ENCODE data around the gene ADAMTSL3. TPM values are rescaled to one million over a fixed set of nuclear protein-coding genes. Genes with fewer than 3 reads are reported as not detected.

The ADAMTSL3 gene
- total RNA-seq, 1 donor from 2014 or later: 0.41 TPM

GRCh38 chr15:83835479-83835878 is 181.6 kb downstream of the ADAMTSL3 start:
- no peak overlapping the region for H3K27ac ChIP-seq

GRCh38 chr15:83837945-83838571 is 184.1 kb downstream of the ADAMTSL3 start:
- Mint-ChIP-seq H3K36me3 (no peaks in the 10 kb centered on the region), H3K4me3 (no peak overlapping the region), H3K9me3 (no peaks in the 10 kb centered on the region), H3K4me1 (no peaks in the 10 kb centered on the region), H3K27ac (no peak overlapping the region), H3K27me3 (ENCODE audit: insufficient read depth, low read depth) (peaks cover 3% of the 10 kb centered on the region)
- Histone ChIP-seq H3K4me2 (no peak overlapping the region), H3F3A (ENCODE audit: low read depth) (no peaks in the 10 kb centered on the region), H3K79me2 (ENCODE audit: low read depth) (no peaks in the 10 kb centered on the region), H3K4me3 (no peak overlapping the region), H3K27ac (no peak overlapping the region), H3K4me1 (no peaks in the 10 kb centered on the region), H4K20me1 (ENCODE audit: low read depth) (no peaks in the 10 kb centered on the region), H3K36me3 (no peaks in the 10 kb centered on the region), H3K27me3 (no peaks in the 10 kb centered on the region), H3K9ac (no peak overlapping the region), H3K9me3 (ENCODE audit: low read depth) (no peaks in the 10 kb centered on the region), H2AFZ (replicated peaks) (no peak overlapping the region)
- TF ChIP-seq CTCF (IDR thresholded peaks at IDR 0.05): peak; percentile 73
- TF ChIP-seq EZH2phosphoT487 (IDR thresholded peaks at IDR 0.05): no peak
- peak; percentile 66 for DNase-seq (ENCODE audit: low spot score)

More at GRCh38 chr15:83835479-83835878, 181.6 kb downstream of the ADAMTSL3 start:
- Histone ChIP-seq H3K4me1 (no peaks in the 10 kb centered on the region), H3K9ac (no peak overlapping the region), H3F3A (ENCODE audit: low read depth) (no peaks in the 10 kb centered on the region), H2AFZ (replicated peaks) (no peak overlapping the region), H3K79me2 (ENCODE audit: low read depth) (no peaks in the 10 kb centered on the region), H3K27me3 (no peaks in the 10 kb centered on the region), H3K9me3 (ENCODE audit: low read depth) (no peaks in the 10 kb centered on the region), H3K4me3 (no peak overlapping the region), H4K20me1 (ENCODE audit: low read depth) (no peaks in the 10 kb centered on the region), H3K36me3 (no peaks in the 10 kb centered on the region), H3K4me2 (no peak overlapping the region)
- H3K36me3 Mint-ChIP-seq: no peaks in the 10 kb centered on the region
- H3K4me3 Mint-ChIP-seq: no peak overlapping the region
- H3K4me1 Mint-ChIP-seq: no peaks in the 10 kb centered on the region
- H3K27ac Mint-ChIP-seq: no peak overlapping the region
- DNase-seq (ENCODE audit: low spot score): no peak
- no peaks in the 10 kb centered on the region for H3K27me3 Mint-ChIP-seq (ENCODE audit: insufficient read depth, low read depth)
- TF ChIP-seq CTCF (IDR thresholded peaks at IDR 0.05) (no peak), EZH2phosphoT487 (IDR thresholded peaks at IDR 0.05) (no peak), EZH2 (IDR thresholded peaks at IDR 0.05) (no peak)
- no peaks in the 10 kb centered on the region for H3K9me3 Mint-ChIP-seq

DNA sequence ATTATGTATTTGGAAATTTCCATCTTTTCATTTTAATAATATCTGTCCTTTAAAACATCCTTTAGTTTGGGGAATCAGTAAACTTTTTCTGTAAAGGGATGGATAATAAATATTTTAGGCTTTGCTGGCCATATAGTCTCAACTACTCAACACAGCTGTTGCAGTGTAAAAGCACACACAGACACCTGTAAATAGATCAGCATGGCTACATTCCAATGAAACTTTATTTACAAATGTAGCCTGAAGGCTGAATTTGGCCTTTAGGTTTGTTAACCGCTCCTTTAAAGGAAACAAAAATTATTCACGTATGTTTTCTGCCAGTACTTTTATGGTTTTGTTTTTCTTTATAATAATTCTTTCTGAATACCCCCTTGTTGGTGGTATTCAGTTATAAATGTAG is 184.8 kb downstream of the ADAMTSL3 start:
- Histone ChIP-seq H3K9me3 (ENCODE audit: low read depth) (no peaks in the 10 kb centered on the region), H2AFZ (replicated peaks) (no peak overlapping the region), H3K36me3 (no peaks in the 10 kb centered on the region), H3K4me3 (no peak overlapping the region), H3F3A (ENCODE audit: low read depth) (no peaks in the 10 kb centered on the region), H3K27ac (no peak overlapping the region), H3K79me2 (ENCODE audit: low read depth) (no peaks in the 10 kb centered on the region), H3K4me2 (no peak overlapping the region), H3K9ac (no peak overlapping the region), H3K27me3 (no peaks in the 10 kb centered on the region), H3K4me1 (no peaks in the 10 kb centered on the region), H4K20me1 (ENCODE audit: low read depth) (no peaks in the 10 kb centered on the region)
- TF ChIP-seq EZH2 (IDR thresholded peaks at IDR 0.05): no peak
- TF ChIP-seq CTCF (IDR thresholded peaks at IDR 0.05): no peak
- no peak for TF ChIP-seq EZH2phosphoT487 (IDR thresholded peaks at IDR 0.05)
- no peaks in the 10 kb centered on the region for H3K4me1 Mint-ChIP-seq
- H3K4me3 Mint-ChIP-seq: no peak overlapping the region
- H3K9me3 Mint-ChIP-seq: no peaks in the 10 kb centered on the region
- H3K27ac Mint-ChIP-seq: no peak overlapping the region
- DNase-seq (ENCODE audit: low spot score): no peak
- no peaks in the 10 kb centered on the region for H3K36me3 Mint-ChIP-seq
- peaks cover 3% of the 10 kb centered on the region for H3K27me3 Mint-ChIP-seq (ENCODE audit: insufficient read depth, low read depth)
